ENCODE measurements around the gene P2RX3.
A peak's percentile ranks its signal among the peaks of the same experiment; 100 is the strongest.

Gene P2RX3

DNA sequence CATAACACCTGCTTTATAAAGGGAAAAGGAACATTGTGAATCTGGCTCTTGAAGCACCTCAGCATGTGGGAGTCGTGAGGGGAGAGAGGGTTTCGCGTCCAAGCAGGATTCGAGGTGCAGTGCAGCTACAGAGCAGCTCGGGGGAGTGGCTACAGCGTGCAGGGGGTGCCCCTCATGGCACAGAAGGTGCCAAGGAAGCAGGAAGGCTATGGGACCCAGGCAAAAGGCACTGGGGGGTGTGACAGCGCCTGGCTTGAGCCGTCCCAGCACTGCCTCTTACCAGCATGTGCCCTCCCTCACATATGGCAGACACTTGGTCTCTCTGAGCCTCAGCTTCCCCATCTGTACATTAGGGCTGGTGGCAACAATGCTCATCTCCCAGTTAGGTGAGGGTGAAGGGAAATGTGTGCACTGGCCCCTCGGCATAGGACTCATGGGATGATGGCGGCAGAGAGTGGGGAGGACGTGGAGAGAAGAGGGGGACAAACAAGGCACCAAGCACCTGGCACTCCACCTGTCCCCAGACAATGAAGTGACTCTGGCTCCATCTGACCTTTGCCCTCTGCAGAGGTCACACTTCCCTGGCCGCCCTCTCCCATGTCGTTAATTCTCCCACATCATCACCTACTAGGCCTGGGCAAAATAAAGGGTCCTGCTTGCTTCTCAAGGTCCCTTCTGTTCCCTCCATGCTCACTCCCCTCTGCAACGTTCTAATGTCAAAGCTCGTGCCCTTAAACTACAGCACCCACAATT is 23.8 kb upstream of the P2RX3 start:
- TF ChIP-seq ZNF248 (tag by site-specific recombination; IDR thresholded peaks at IDR 0.05) (no peak), GLIS2 (tag by site-specific recombination; IDR thresholded peaks at IDR 0.05) (peak; percentile 33; the same call in 1 of the 2 replicates)
- Histone ChIP-seq H3K4me3 (ENCODE audit: low read depth, low read length) (no peak overlapping the region), H3K9me3 (ENCODE audit: control insufficient read depth, insufficient read depth, low read depth, low read length) (no peaks in the 10 kb centered on the region), H3K27ac (ENCODE audit: extremely low read depth, low read depth, low read length) (no peak overlapping the region), H3K4me1 (ENCODE audit: control insufficient read depth, insufficient read depth, low read length) (no peaks in the 10 kb centered on the region), H3K36me3 (ENCODE audit: control insufficient read depth in 2 of 2, insufficient read depth in 1 of 2, low read length in 2 of 2) (peaks cover 0 to 86% of the 10 kb centered on the region in 2 experiments; a peak in 1 of 3 replicates)
- CTCF ChIA-PET = interaction anchor here (0.6 to 0.7 kb wide), 2 partner anchors 177 to 179 kb away, joined by 3 to 4 read pairs; no protein-coding TSS in a partner anchor
- POLR2A ChIA-PET = interaction anchor here (3.9 kb wide), 1 partner anchor 9 kb away, joined by 95 read pairs; the partner anchor contains the start of gene TNKS1BP1

DNA sequence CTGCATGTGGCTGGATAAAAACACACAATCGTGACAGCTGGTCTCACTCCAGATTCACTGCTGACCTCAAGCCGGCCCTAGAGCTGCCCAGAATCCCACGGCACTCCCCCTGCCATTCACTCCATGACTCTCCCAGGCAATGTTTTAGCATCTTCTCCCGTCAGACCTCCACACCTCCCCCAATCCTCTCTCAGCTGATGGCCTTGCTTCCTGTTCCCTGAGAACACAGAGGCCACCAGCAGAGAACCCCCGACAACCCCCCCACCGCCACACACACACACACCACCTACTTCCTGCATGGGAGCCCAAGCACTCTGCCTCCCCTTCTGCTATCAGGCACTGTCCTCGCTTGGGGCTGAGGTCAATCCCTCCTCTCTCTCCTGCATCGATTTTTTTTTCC is 22.7 kb upstream of the P2RX3 start:
- CTCF ChIA-PET = interaction anchor here (0.6 to 0.7 kb wide), 2 partner anchors 18 to 30 kb away, joined by 3 to 4 read pairs; no protein-coding TSS in a partner anchor
- Histone ChIP-seq H3K4me3 (ENCODE audit: low read depth, low read length) (no peak overlapping the region), H3K36me3 (ENCODE audit: control insufficient read depth in 2 of 2, insufficient read depth in 1 of 2, low read length in 2 of 2) (peaks cover 0 to 82% of the 10 kb centered on the region in 2 experiments; a peak in 1 of 3 replicates), H3K9me3 (ENCODE audit: control insufficient read depth, insufficient read depth, low read depth, low read length) (no peaks in the 10 kb centered on the region), H3K4me1 (ENCODE audit: control insufficient read depth, insufficient read depth, low read length) (no peaks in the 10 kb centered on the region), H3K27ac (ENCODE audit: extremely low read depth, low read depth, low read length) (no peak overlapping the region)
- POLR2A ChIA-PET = no interaction called here
- TF ChIP-seq ZNF248 (tag by site-specific recombination; IDR thresholded peaks at IDR 0.05) = no peak
- no peak for TF ChIP-seq ZNF426 (tag by site-specific recombination; IDR thresholded peaks at IDR 0.05)
- TF ChIP-seq GLIS1 (tag by site-specific recombination; IDR thresholded peaks at IDR 0.05) = peak; percentile 38; the same call in 1 of the 2 replicates
- TF ChIP-seq GLIS2 (tag by site-specific recombination; IDR thresholded peaks at IDR 0.05) = 0 out of 2 replicates have a peak, but pooled peaks have one; percentile 21

DNA sequence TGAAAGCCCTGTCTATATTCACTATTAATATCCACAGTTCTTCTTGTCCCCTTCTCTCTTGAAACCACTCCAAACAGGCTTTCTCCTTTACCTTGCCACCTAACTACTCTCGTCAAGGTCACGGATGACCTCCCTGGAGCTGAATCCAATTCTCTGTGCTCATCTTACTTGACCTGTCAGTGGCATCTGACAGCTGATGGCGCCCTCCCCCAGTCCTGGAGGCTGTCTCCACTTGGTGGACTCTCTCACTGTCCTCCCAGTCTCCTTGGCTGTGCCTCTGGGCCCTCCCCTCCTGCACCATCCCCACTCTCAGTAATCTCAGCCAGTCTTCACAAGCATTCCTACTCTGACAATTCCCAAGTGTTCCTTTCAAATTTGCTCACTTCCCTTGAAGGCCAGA is 22.1 kb upstream of the P2RX3 start:
- POLR2A ChIA-PET = no interaction called here
- no peak overlapping the region for H3K4me3 ChIP-seq (ENCODE audit: low read depth, low read length)
- H3K36me3 ChIP-seq (ENCODE audit: control insufficient read depth in 2 of 2, insufficient read depth in 1 of 2, low read length in 2 of 2) = peaks cover 0 to 84% of the 10 kb centered on the region in 2 experiments; a peak in 1 of 3 replicates
- peak; percentile 69 for TF ChIP-seq ZBTB17 (tag by site-specific recombination; IDR thresholded peaks at IDR 0.05)
- TF ChIP-seq ZNF521 (tag by site-specific recombination; IDR thresholded peaks at IDR 0.05) = no peak
- H3K9me3 ChIP-seq (ENCODE audit: control insufficient read depth, insufficient read depth, low read depth, low read length) = no peaks in the 10 kb centered on the region
- CTCF ChIA-PET = interaction anchor here (0.7 kb wide), 1 partner anchor 18 kb away, joined by 4 read pairs; no protein-coding TSS in a partner anchor
- no peaks in the 10 kb centered on the region for H3K4me1 ChIP-seq (ENCODE audit: control insufficient read depth, insufficient read depth, low read length)
- H3K27ac ChIP-seq (ENCODE audit: extremely low read depth, low read depth, low read length) = no peak overlapping the region

DNA sequence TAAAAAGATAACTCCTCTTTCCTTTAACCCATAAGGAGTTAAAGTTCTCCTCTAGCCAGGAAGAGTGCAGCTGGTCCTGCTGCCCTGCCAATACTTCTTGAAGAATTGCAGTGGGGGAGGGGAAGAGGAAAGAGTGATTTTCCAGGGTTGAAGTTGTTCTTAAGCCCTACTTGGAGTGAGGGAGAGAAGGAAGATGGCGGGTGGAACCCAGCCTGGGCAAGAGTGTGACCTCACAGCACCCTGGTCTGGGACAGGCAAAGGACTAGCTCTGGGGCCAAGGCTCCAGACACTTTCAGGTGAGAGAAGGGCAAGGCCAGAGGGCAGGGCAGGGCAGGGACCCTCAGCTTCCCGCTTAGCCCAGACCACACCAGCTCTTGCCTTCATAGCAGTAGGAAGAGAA is 20.0 kb upstream of the P2RX3 start:
- TF ChIP-seq OVOL3 (tag by site-specific recombination; IDR thresholded peaks at IDR 0.05) (no peak), ZNF776 (tag by site-specific recombination; IDR thresholded peaks at IDR 0.05; ENCODE audit: borderline replicate concordance) (no peak), ZNF830 (tag by site-specific recombination; IDR thresholded peaks at IDR 0.05; ENCODE audit: low read depth) (no peak), WT1 (tag by site-specific recombination; IDR thresholded peaks at IDR 0.05) (no peak), ZNF140 (tag by site-specific recombination; IDR thresholded peaks at IDR 0.05) (no peak), ZNF311 (tag by site-specific recombination; IDR thresholded peaks at IDR 0.05; ENCODE audit: borderline replicate concordance) (no peak), ZNF501 (tag by site-specific recombination; IDR thresholded peaks at IDR 0.05) (no peak), ZNF837 (tag by site-specific recombination; IDR thresholded peaks at IDR 0.05) (no peak), ZBTB21 (tag by site-specific recombination; IDR thresholded peaks at IDR 0.05) (no peak), ZNF658 (tag by site-specific recombination; IDR thresholded peaks at IDR 0.05) (no peak), ZNF37A (tag by site-specific recombination; IDR thresholded peaks at IDR 0.05) (no peak), ZNF214 (tag by site-specific recombination; IDR thresholded peaks at IDR 0.05; ENCODE audit: borderline replicate concordance) (no peak), ZBTB48 (tag by site-specific recombination; IDR thresholded peaks at IDR 0.05) (no peak), TRIM28 (IDR thresholded peaks at IDR 0.05; ENCODE audit: borderline replicate concordance, low read length) (no peak)
- TF ChIP-seq, protein P1, sequence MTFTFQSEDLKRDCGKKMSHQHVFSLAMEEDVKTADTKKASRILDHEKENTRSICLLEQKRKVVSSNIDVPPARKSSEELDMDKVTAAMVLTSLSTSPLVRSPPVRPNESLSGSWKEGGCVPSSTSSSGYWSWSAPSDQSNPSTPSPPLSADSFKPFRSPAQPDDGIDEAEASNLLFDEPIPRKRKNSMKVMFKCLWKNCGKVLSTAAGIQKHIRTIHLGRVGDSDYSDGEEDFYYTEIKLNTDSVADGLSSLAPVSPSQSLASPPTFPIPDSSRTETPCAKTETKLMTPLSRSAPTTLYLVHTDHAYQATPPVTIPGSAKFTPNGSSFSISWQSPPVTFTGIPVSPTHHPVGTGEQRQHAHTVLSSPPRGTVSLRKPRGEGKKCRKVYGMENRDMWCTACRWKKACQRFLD (tag by site-specific recombination; IDR thresholded peaks at IDR 0.05) = no peak
- TF ChIP-seq, protein P2, sequence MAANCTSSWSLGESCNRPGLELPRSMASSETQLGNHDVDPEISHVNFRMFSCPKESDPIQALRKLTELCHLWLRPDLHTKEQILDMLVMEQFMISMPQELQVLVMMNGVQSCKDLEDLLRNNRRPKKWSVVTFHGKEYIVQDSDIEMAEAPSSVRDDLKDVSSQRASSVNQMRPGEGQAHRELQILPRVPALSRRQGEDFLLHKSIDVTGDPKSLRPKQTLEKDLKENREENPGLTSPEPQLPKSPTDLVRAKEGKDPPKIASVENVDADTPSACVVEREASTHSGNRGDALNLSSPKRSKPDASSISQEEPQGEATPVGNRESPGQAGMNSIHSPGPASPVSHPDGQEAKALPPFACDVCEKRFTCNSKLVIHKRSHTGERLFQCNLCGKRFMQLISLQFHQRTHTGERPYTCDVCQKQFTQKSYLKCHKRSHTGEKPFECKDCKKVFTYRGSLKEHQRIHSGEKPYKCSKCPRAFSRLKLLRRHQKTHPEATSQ (tag by site-specific recombination; IDR thresholded peaks at IDR 0.05) = no peak
- TF ChIP-seq, protein P3, sequence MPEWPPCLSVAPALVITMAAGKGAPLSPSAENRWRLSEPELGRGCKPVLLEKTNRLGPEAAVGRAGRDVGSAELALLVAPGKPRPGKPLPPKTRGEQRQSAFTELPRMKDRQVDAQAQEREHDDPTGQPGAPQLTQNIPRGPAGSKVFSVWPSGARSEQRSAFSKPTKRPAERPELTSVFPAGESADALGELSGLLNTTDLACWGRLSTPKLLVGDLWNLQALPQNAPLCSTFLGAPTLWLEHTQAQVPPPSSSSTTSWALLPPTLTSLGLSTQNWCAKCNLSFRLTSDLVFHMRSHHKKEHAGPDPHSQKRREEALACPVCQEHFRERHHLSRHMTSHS (tag by site-specific recombination; IDR thresholded peaks at IDR 0.05) = no peak
- Histone ChIP-seq H3K36me3 (ENCODE audit: control insufficient read depth in 2 of 2, insufficient read depth in 1 of 2, low read length in 2 of 2) (peaks cover 0 to 72% of the 10 kb centered on the region in 2 experiments; a peak in 1 of 3 replicates), H3K4me3 (ENCODE audit: low read depth, low read length) (no peak overlapping the region), H3K4me1 (ENCODE audit: control insufficient read depth, insufficient read depth, low read length) (peaks cover 7% of the 10 kb centered on the region), H3K9me3 (ENCODE audit: control insufficient read depth, insufficient read depth, low read depth, low read length) (no peaks in the 10 kb centered on the region), H3K27ac (ENCODE audit: extremely low read depth, low read depth, low read length) (no peak overlapping the region)
- ChIA-PET CTCF (no interaction called here), POLR2A (interaction anchor here (1.1 kb wide), 1 partner anchor 18 kb away, joined by 10 read pairs; the partner anchor contains the start of gene SSRP1)
